CD4-positive, alpha-beta T cell treated with Interleukin-6 for 4 hours (primary cell): ENCODE results near the gene PMEPA1.

Experiments
- DNase-seq: peaks from one replicate; pipeline ENCODE4 v3.0.0-alpha.2; 2020; ENCODE audit warnings: mixed read lengths

The PMEPA1 gene

DNA sequence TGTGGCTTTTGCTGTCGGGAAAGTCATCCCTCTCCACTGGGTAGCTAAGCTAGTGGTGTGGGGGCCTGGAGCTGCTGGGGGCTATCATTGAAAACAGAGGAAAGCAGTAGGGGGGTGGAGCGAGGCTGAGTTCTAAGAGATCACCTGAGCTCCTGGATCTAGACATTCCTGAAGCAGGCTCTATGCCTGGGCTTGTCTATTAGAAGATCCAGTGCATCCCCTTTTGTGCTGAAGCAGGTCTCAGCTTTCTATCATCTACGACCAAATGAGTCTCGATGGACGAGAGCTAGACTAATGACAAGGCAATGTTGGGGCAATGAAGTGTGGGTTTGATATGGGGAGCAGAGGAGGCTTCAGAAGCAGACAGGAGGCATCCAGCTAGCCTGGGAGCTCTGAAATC is 108.1 kb downstream of the PMEPA1 start:
- no peak for DNase-seq

DNA sequence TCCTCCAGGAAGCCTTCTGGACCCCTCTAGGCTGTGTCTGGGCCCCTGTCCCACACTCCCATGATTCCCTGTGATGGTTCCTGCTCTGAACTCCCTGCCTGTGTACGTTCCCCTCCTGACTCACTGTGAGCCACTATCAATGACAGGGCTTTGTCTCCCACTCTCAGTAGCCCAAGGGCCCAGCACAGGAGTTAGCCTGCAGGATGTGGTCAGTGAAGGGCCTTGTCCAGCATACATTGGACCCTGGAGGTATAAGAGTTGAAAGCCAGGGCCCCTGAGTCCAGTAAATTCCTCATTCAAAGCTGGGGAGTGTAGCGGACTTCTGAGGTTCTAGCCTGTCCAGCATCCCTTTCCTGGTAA is 108.6 kb downstream of the PMEPA1 start:
- DNase-seq, result no peak

DNA sequence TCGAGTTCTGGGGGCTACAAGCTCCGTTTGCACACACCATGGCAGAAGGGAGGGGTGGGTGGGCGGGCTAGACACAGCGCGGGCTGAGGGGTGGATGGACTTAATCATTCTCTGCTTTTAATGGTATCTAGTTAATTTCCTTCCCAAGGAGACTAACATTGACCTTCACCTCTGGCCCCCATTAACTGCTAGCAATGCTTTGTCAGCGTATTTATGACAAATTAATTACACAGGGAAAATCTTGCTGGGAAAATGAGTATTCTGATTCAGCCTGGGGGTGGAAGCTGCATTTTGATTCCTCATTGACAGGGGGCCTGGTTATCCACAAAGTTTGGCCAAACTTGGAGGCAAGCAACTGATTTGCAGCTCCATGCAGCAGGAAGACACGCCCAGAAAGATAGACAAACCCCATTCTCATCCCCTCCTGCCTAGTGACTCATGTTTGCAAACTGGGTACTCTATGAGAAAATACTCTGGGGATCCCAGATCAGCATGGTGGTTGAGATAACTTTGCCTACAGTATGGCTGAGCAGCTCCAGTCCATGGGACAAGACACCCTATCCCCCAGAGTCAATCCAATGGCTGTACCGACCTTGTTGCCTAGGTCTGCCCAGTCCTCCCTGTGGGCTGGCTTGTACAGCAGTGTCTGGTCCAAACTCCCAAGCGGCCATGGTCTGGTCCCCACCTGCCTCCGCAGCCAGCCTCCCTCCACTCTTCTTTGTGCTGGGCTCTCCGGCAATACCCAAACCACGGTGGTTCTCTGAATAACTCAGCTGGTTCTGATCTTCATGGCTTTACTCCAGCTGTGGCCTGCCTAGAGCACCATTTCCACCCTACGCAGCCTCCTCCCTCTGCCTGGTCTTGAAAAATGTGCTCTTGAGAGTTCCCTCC is 109.2 kb downstream of the PMEPA1 start:
- DNase-seq, result no peak

DNA sequence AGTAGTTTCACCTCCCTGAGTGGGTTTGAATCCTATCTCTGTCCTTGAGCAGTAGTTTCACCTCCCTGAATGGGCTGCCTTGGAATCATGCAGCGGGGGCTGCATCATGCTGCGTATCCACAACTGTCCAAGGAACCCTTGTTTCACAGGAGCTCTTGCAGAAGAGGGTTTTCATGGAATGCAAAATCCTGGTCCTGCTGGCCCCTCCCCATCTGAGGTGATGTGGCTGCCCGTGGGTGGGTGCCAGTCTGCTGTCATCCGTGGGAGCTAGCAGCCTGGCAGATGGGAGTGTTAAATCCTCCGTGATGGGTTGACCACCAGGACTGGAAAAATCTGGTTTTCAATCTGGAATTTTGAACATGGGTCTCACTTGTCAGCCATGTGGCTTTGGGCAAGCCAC is 111.3 kb downstream of the PMEPA1 start:
- no peak for DNase-seq
